ENCODE measurements around the gene MRGPRG. TPM values are rescaled to one million over a fixed set of nuclear protein-coding genes. Genes with fewer than 3 reads are reported as not detected.
A peak's percentile ranks its signal among the peaks of the same experiment; 100 is the strongest.

The MRGPRG gene
- total RNA-seq, 2 donors from 2014 or later = not detected

DNA sequence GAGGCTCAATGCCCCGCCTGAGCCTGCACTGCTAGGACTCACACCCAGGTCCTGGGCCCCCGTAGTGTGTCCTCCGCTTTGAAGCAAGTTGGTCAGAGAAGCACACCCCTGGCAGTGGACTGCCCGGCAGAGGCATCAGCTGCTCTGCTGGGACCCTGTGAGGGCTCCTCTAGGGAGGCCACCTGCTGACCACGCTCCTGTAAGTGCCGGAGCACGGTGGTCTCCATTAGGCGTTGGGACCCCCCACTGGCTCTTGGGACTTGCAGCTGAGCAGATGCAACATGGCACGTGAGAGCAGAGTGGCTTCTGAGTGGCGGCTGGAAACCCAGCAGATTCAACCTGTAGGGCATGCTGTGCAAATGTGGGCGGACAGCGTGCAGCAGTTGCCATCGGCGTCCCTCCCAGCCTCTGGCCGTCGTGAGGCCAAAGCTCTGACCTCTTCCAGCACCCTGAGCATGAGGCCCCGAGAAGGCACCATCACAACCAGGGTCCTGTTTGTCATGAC lies 16.9 kb downstream of the MRGPRG start:
- Mint-ChIP-seq H3K4me1 (no peaks in the 10 kb centered on the region), H3K4me3 (no peak overlapping the region), H3K27me3 (ENCODE audit: insufficient read depth) (peaks cover 52% of the 10 kb centered on the region), H3K9me3 (no peaks in the 10 kb centered on the region), H3K36me3 (ENCODE audit: low read depth) (no peaks in the 10 kb centered on the region), H3K27ac (no peak overlapping the region)
- peaks cover 77% of the 10 kb centered on the region for H3K27me3 ChIP-seq (ENCODE audit: control insufficient read depth, insufficient read depth, low read length, poor library complexity, severe bottlenecking)
- H3K4me3 ChIP-seq (ENCODE audit: low read length) = no peak overlapping the region
- no peaks in the 10 kb centered on the region for H3K36me3 ChIP-seq (ENCODE audit: control insufficient read depth, insufficient read depth, low read length)
- H3K27ac ChIP-seq (ENCODE audit: low read depth, low read length) = no peak overlapping the region
- peaks cover 3% of the 10 kb centered on the region for H3K4me1 ChIP-seq (ENCODE audit: control insufficient read depth, insufficient read depth, low read length)
- TF ChIP-seq, protein P1, sequence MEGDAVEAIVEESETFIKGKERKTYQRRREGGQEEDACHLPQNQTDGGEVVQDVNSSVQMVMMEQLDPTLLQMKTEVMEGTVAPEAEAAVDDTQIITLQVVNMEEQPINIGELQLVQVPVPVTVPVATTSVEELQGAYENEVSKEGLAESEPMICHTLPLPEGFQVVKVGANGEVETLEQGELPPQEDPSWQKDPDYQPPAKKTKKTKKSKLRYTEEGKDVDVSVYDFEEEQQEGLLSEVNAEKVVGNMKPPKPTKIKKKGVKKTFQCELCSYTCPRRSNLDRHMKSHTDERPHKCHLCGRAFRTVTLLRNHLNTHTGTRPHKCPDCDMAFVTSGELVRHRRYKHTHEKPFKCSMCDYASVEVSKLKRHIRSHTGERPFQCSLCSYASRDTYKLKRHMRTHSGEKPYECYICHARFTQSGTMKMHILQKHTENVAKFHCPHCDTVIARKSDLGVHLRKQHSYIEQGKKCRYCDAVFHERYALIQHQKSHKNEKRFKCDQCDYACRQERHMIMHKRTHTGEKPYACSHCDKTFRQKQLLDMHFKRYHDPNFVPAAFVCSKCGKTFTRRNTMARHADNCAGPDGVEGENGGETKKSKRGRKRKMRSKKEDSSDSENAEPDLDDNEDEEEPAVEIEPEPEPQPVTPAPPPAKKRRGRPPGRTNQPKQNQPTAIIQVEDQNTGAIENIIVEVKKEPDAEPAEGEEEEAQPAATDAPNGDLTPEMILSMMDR (conservative IDR thresholded peaks at IDR 0.05) = no peak
- H3K9ac ChIP-seq (ENCODE audit: extremely low read depth, low read length, poor library complexity, severe bottlenecking) = no peak overlapping the region
- WGBS, 2 experiments (ENCODE audit: insufficient coverage in 1 of 2, insufficient read length in 1 of 2) = 85 to 91% methylated on average over 14 to 17 of the region's 17 CpGs
- DNase-seq = peak; percentile 40
- no peaks in the 10 kb centered on the region for H3K9me3 ChIP-seq (ENCODE audit: control insufficient read depth, low read length)

DNA sequence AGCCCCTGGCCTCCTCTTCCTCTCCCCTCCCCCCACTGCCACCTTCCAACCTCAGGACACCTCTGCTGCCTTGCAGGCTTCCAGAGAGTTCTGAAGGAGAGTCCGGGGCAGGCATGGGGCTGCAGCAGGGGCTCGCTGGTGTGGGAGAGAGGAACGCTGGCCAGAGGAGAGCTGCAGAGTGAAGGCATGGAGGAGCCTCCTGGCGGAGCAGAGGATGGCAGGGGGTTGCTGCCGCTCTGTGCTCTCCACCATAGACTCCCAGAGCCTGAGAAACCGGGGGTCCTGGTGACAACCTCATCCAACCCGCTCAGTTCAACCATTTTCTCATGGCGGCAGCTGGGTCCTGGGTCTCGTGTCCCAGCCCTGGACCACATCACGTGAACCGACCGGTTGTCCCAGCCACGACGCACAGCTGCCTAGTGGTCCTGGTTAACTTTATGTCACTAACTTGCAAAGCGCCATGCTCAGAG lies 17.5 kb downstream of the MRGPRG start:
- no peaks in the 10 kb centered on the region for H3K9me3 Mint-ChIP-seq
- Histone ChIP-seq H3K4me3 (ENCODE audit: low read length) (no peak overlapping the region), H3K27me3 (ENCODE audit: control insufficient read depth, insufficient read depth, low read length, poor library complexity, severe bottlenecking) (peaks cover 71% of the 10 kb centered on the region), H3K27ac (ENCODE audit: low read depth, low read length) (no peak overlapping the region), H3K9me3 (ENCODE audit: control insufficient read depth, low read length) (no peaks in the 10 kb centered on the region), H3K4me1 (ENCODE audit: control insufficient read depth, insufficient read depth, low read length) (peaks cover 3% of the 10 kb centered on the region), H3K36me3 (ENCODE audit: control insufficient read depth, insufficient read depth, low read length) (no peaks in the 10 kb centered on the region), H3K9ac (ENCODE audit: extremely low read depth, low read length, poor library complexity, severe bottlenecking) (no peak overlapping the region)
- peak; percentile 41 for DNase-seq
- H3K4me1 Mint-ChIP-seq = no peaks in the 10 kb centered on the region
- H3K36me3 Mint-ChIP-seq (ENCODE audit: low read depth) = no peaks in the 10 kb centered on the region
- TF ChIP-seq, protein P1 (conservative IDR thresholded peaks at IDR 0.05) = no peak
- H3K27ac Mint-ChIP-seq = no peak overlapping the region
- H3K27me3 Mint-ChIP-seq (ENCODE audit: insufficient read depth) = peaks cover 52% of the 10 kb centered on the region
- 90 to 96% methylated on average over 10 to 15 of the region's 15 CpGs for WGBS, 2 experiments (ENCODE audit: insufficient coverage in 1 of 2, insufficient read length in 1 of 2)
- no peak overlapping the region for H3K4me3 Mint-ChIP-seq

GRCh38 chr11:3200388-3201111 lies 18.1 kb downstream of the MRGPRG start:
- TF ChIP-seq, protein P1 (conservative IDR thresholded peaks at IDR 0.05) = no peak
- H3K9me3 ChIP-seq (ENCODE audit: control insufficient read depth, low read length) = no peaks in the 10 kb centered on the region
- no peak overlapping the region for H3K27ac ChIP-seq (ENCODE audit: low read depth, low read length)
- H3K36me3 Mint-ChIP-seq (ENCODE audit: low read depth) = no peaks in the 10 kb centered on the region
- H3K4me1 Mint-ChIP-seq = no peaks in the 10 kb centered on the region
- no peaks in the 10 kb centered on the region for H3K36me3 ChIP-seq (ENCODE audit: control insufficient read depth, insufficient read depth, low read length)
- H3K4me1 ChIP-seq (ENCODE audit: control insufficient read depth, insufficient read depth, low read length) = peaks cover 3% of the 10 kb centered on the region
- H3K4me3 ChIP-seq (ENCODE audit: low read length) = no peak overlapping the region
- 90 to 96% methylated on average over 5 to 10 of the region's 12 CpGs for WGBS, 2 experiments (ENCODE audit: insufficient coverage in 1 of 2, insufficient read length in 1 of 2)
- peaks cover 54% of the 10 kb centered on the region for H3K27me3 Mint-ChIP-seq (ENCODE audit: insufficient read depth)
- H3K27me3 ChIP-seq (ENCODE audit: control insufficient read depth, insufficient read depth, low read length, poor library complexity, severe bottlenecking) = peaks cover 65% of the 10 kb centered on the region
- peak; percentile 36 for DNase-seq
- no peak overlapping the region for H3K27ac Mint-ChIP-seq
- no peak overlapping the region for H3K9ac ChIP-seq (ENCODE audit: extremely low read depth, low read length, poor library complexity, severe bottlenecking)
- no peak overlapping the region for H3K4me3 Mint-ChIP-seq
- no peaks in the 10 kb centered on the region for H3K9me3 Mint-ChIP-seq

Measured in endodermal cell (in vitro differentiated cells).